MCF 10A (cell line): Measurements from ENCODE around the gene SSC5D. TPM values are rescaled to one million over a fixed set of nuclear protein-coding genes. Genes with fewer than 3 reads are reported as not detected.

Experiments
- BruUV-seq: library from RNA; stranded (reverse); fragments of 400-500 nt; replicated peaks from 2 replicates; lab custom pipeline; 2021; lab: Mats Ljungman, UMichigan
- CTCF ChIA-PET: fragments of 300-600 bp; sonication (Branson Sonifier 250); formaldehyde crosslinking; extraction: SDS; loops from one replicate; lab custom pipeline; 2021; ENCODE audit warnings: antibody characterized with exemption, inconsistent platforms; lab: Yijun Ruan, JAX
- POLR2A ChIA-PET: fragments of 300-600, 350-650 bp; sonication (Branson Sonifier 250); formaldehyde crosslinking; extraction: SDS; loops from one replicate; lab custom pipeline; 2020; ENCODE audit warnings: antibody characterized with exemption, inconsistent platforms; lab: Yijun Ruan, JAX
- DNase-seq: peaks from one replicate; pipeline ENCODE4 v3.0.0-alpha.2; 2018; ENCODE audit not compliant: unreplicated experiment
- H3K27ac Mint-ChIP-seq: one replicate; pipeline ENCODE4 v1.8.0; 2022; ENCODE audit warnings: mild to moderate bottlenecking, low read depth, mixed read lengths; ENCODE audit not compliant: unreplicated experiment
- H3K27me3 Mint-ChIP-seq: one replicate; pipeline ENCODE4 v1.8.0; 2022; ENCODE audit warnings: mixed read lengths; ENCODE audit not compliant: insufficient read depth, unreplicated experiment
- H3K36me3 Mint-ChIP-seq: one replicate; pipeline ENCODE4 v1.8.0; 2022; ENCODE audit warnings: mild to moderate bottlenecking, moderate library complexity, mixed read lengths; ENCODE audit not compliant: insufficient read depth, unreplicated experiment
- H3K4me1 Mint-ChIP-seq: one replicate; pipeline ENCODE4 v1.8.0; 2022; ENCODE audit warnings: mixed read lengths; ENCODE audit not compliant: insufficient read depth, unreplicated experiment
- H3K4me3 Mint-ChIP-seq: one replicate; pipeline ENCODE4 v1.8.0; 2022; ENCODE audit warnings: mild to moderate bottlenecking, moderate library complexity, mixed read lengths; ENCODE audit not compliant: unreplicated experiment
- H3K9me3 Mint-ChIP-seq: one replicate; pipeline ENCODE4 v1.8.0; 2022; ENCODE audit warnings: mixed read lengths; ENCODE audit not compliant: unreplicated experiment
- CTCF ChIP-seq: fragments of 200-600 bp; IDR thresholded peaks from one replicate; pipeline ENCODE4 v1.8.0; 2022; ENCODE audit warnings: antibody characterized with exemption, mild to moderate bottlenecking; ENCODE audit not compliant: unreplicated experiment
- intact Hi-C: fragments of 100-400 bp; cut with micrococcal nuclease; formaldehyde crosslinking; loops from 2 replicates; pipeline ENCODE4 v1.14.1; 2022
- total RNA-seq: library from RNA; stranded (reverse); gene quantifications from 2 replicates; pipeline ENCODE4 v1.2.3, GENCODE V29; 2022

SSC5D gene
- total RNA-seq, 1 experiment from 2014 or later, result 0.33 TPM

- ChIA-PET CTCF (interaction anchor here (0.6 kb wide), 2 partner anchors 21 to 47 kb away, joined by 3 to 4 read pairs; partner anchors contain the start of gene SSC5D), POLR2A (no interaction called here)
These were observed 47.1 kb downstream of the SSC5D start for GRCh38 chr19:55535173-55535964.

GRCh38 chr19:55535965-55536350 lies 47.7 kb downstream of the SSC5D start:
- DNase-seq, result no peak
- intact Hi-C loops, result no loop called here
- H3K4me3 Mint-ChIP-seq, result no peak overlapping the region
- H3K9me3 Mint-ChIP-seq, result no peaks in the 10 kb centered on the region
- H3K27ac Mint-ChIP-seq, result no peak overlapping the region
- no peaks in the 10 kb centered on the region for H3K27me3 Mint-ChIP-seq
- BruUV-seq, result no TSS peak
- no peaks in the 10 kb centered on the region for H3K36me3 Mint-ChIP-seq
- ChIA-PET POLR2A (no interaction called here), CTCF (interaction anchor here (0.6 to 0.7 kb wide), 2 partner anchors 20 to 90 kb away, joined by 4 read pairs; no protein-coding TSS in a partner anchor)
- H3K4me1 Mint-ChIP-seq, result no peaks in the 10 kb centered on the region
- no peak for TF ChIP-seq CTCF

More at GRCh38 chr19:55535173-55535964, 47.1 kb downstream of the SSC5D start:
- DNase-seq, result no peak
- no peak for TF ChIP-seq CTCF
- no peak overlapping the region for H3K27ac Mint-ChIP-seq
- H3K4me1 Mint-ChIP-seq, result no peaks in the 10 kb centered on the region
- H3K9me3 Mint-ChIP-seq, result no peaks in the 10 kb centered on the region
- BruUV-seq, result no TSS peak
- no peaks in the 10 kb centered on the region for H3K27me3 Mint-ChIP-seq
- H3K36me3 Mint-ChIP-seq, result no peaks in the 10 kb centered on the region
- intact Hi-C loops, result no loop called here
- H3K4me3 Mint-ChIP-seq, result no peak overlapping the region

- POLR2A ChIA-PET, result no interaction called here
- BruUV-seq, result no TSS peak
- H3K36me3 Mint-ChIP-seq, result no peaks in the 10 kb centered on the region
- TF ChIP-seq CTCF, result no peak
- H3K27ac Mint-ChIP-seq, result no peak overlapping the region
- intact Hi-C loops, result no loop called here
- H3K9me3 Mint-ChIP-seq, result no peaks in the 10 kb centered on the region
- H3K27me3 Mint-ChIP-seq, result no peaks in the 10 kb centered on the region
- DNase-seq, result no peak
- no peaks in the 10 kb centered on the region for H3K4me1 Mint-ChIP-seq
- H3K4me3 Mint-ChIP-seq, result no peak overlapping the region
- CTCF ChIA-PET, result interaction anchor here (0.6 to 0.7 kb wide), 2 partner anchors 20 to 90 kb away, joined by 4 read pairs; no protein-coding TSS in a partner anchor
These were observed 48.1 kb downstream of the SSC5D start for GRCh38 chr19:55536366-55536765.

- ChIA-PET POLR2A (no interaction called here), CTCF (no interaction called here)
- DNase-seq, result no peak
- Mint-ChIP-seq H3K4me1 (no peaks in the 10 kb centered on the region), H3K9me3 (no peaks in the 10 kb centered on the region), H3K4me3 (no peak within 1 kb of the TSS), H3K27ac (no peak within 1 kb of the TSS), H3K27me3 (no peaks in the 10 kb centered on the region), H3K36me3 (no peaks in the 10 kb centered on the region)
- BruUV-seq, result no TSS peak
- intact Hi-C loops, result no loop called here
- TF ChIP-seq CTCF, result no peak
These were observed 48.9 kb downstream of the SSC5D start, which contains the start of gene SBK2 for GRCh38 chr19:55536951-55537740. Gene SBK2 (minus strand): TSS chr19:55537133. CDS start chr19:55536294, 839 bp downstream.
